Activated CD4-positive, CD25-positive, alpha-beta regulatory T cell (primary cell): ENCODE measurements around the gene TEAD1.

Source experiments
- DNase-seq, 4 experiments: peaks; one replicate each; lab custom pipeline; 2025; lab: John Stamatoyannopoulos, UW

The TEAD1 gene

DNA sequence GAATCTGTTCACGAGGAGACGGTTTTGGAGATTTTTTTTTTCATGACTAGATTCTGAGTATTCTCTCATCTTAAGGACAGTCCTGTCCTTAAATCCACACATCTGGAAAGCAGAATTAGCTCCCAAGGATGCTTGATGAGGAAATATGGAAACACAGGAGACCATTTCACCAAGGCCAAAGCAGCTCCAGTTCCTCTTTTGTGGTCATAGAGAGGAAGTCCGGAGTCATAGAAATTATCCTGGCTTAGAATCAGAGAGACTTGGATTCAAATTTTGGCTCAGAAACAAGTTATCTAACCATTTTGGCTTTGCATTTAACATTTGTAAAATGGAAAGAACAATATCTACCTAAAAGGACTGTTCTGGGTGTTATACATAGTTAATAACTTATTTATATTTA, 7.3 kb upstream of the TEAD1 start:
- DNase-seq = no peak

DNA sequence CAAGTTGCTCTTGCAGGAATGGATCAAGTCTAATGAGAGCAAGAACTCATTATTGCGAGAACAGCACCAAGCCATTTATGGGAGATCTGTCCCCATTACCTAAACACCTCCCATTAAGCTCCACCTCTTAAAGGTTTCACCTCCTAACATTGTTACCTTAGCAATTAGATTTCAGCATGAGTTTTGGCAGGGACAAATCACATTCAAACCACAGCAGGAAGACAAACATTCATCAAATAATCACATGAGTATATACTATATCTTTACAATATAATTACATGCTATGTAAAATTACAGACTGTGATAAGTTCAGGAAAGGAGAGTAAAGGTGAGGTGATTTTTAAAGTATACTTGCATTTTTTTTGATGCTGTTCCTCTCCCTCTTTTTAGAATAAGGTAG, 6.6 kb upstream of the TEAD1 start:
- no peak for DNase-seq

DNA sequence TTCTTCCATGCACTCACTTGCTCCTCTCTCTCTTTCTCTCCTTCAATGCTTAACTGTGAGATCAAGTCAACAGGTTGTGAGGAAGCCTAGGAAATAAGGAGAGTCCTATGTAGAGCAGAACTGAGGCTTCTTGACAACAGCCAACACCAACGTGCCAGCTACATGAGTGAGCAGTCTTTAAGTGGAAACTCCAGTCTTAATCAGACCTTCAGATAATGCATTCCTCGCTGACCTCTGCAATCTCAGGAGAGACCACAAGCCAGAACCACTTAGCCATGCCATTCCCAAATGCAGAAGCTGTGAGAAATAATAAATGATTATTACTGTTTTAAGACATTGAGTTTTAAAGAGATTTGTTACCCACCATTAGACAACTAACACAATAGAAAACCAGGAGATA, 6.1 kb upstream of the TEAD1 start:
- no peak for DNase-seq

DNA sequence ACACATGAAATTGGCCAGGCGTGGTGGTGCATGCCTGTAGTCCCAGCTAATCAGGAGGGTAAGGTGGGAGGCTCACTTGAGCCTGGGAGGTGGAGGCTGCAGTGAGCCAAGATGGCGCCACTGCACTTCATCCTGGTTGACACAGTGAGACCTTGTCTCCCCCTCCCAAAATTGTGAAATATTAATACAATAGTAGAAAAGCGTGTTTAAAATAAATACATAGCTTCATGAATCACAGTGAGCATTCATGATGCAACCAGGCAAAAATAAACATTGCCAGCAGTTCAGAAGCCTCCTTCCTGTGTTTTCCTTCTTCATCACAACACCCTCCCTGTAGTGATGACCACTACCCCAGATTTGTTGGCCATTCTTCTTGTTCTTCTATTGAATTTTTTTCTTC, 4.3 kb upstream of the TEAD1 start:
- no peak for DNase-seq

DNA sequence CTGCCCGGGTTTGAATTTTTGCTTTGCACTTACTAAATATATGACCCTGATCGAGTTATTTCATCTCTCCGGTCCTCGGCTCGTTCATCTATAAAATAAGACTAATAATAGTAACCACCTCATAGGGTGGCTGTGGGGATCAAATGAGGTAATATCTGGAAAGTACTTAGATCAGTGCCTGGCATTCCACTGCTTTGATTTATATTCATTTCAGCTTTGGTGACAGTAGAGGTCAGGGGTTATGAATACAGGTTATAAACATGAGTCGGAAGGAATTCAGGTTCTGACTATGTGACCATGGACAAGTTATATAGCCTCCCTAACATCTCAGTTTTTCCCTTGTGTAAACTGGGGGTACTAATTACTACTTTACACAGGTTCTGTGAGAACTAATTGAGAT, 2.9 kb upstream of the TEAD1 start:
- DNase-seq = no peak

DNA sequence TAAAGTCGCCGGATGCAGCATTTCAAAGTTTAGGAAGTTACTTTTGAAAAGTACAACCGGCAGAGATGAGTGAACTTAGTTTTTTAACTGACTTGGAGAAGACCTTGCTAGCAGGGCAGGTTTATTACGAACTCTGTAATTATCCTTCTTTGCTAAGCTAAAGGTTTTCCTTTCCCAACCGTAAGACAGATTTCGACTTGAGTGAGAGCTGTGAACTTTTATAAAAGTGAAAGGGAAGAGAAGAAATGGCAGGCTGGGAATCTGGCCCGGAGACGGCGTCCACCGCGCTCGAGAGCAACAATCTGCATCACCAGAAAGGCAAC, 659 bp upstream of the TEAD1 start:
- DNase-seq = no peak

DNA sequence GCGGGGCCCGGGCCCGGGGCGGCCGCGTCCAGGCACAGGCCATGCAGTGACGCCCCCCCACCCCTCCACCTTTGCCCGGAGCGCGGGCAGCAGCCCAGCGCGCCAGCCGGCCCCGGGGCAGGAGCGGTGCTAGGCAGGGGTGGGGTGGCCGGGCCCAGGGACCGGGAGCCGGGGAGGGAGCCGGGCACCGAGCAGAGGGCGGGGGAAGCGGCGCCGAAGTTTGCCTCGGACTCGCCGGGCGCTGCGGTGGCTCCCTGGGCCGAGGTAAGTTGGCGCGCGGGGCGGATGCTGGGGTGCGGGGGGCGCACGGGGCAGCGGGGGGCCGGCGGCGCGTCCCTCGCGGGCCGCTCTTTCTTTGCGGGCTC, 332 bp downstream of the TEAD1 start:
- no peak for DNase-seq

DNA sequence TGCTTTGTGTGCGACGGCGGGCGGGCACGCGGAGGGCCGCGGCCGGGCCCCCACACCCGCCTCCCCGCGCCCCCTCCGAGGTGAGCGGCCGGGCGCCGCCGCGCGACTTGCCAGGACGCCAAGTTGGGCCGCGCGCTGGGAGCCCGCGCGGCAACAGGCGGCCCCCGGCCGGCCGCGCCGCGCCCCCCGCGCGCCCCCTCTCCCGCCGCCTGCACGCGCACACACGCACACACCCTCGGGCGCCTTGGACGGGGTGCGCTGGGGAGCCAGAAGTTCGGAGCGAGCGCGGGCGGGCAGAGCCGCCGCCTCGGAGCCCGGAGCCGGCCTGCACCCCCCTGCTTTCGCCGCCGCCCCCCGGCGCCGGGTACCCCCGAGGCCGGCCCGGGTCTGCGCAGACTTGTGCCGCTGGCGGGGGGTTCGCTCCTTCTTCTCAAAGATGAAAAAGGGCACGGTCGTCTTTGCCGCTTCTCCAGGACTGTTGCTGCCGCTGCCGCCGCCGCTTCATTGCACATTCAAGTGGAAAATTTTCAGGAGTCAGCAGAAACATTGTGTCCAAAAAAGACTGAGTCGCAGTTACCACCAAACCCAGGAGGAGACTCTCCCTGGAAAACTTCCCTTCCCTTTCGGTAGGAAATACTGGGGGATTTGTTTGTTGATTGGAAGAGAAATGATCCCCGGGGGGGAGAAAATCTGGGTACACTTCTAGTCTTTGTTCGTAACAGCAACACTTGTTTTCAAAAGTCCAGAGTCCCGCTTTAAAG, 895 bp downstream of the TEAD1 start:
- no peak for DNase-seq

DNA sequence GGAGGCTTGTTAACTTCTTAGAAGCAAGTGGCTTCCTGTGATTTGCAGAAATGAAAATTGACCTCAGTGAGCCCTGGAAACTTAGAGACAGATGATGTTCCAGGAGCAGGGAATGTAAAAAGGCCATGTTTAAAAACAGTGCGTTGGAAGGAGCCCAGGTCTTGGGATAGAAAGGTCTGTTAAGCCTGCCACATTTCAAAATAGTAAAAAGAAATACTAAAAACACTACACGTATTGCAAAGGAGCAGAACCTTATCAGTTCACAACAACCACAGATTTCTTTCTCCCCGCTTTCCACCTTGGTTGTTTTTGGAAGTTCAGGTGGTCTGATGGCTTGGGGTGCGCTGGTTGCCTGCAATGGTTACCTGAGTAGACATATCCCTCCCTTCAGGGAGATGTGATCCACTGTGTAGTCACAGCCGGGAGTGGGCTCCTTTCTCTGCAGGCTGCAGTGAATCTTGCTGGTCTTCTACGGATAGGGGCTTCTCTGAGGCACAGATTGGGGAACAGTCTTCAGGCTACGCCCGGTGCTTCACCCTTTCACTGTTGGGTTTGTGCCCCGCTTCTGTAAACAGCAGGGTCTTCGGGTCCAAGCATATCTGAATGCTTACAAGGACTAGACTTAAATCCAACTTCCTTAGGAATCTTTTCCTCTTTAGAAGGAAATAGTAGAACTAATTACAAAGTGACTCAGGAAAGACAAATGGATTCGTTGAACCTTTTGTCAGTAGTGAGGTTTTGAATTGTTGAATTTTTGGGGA, 1.9 kb downstream of the TEAD1 start:
- DNase-seq = no peak

DNA sequence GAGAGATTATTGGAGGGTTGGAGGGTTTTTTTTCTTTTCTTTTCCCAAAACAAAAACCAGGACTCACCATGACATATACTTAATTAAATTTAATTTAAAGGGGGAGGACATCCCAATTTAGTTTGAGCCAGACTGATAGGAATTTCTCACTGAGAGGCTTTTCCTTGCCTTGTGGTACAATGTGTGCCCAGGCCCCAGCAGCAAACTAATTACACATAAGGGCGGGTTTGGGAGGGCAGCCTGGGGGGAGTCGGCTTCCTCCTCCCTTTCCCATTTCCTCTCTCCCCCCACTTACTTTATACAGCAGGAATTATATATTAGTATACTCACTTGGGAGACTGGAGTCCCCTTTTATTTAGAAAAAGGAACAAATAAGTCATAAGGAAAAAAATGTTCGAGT, 2.9 kb downstream of the TEAD1 start:
- DNase-seq = no peak

DNA sequence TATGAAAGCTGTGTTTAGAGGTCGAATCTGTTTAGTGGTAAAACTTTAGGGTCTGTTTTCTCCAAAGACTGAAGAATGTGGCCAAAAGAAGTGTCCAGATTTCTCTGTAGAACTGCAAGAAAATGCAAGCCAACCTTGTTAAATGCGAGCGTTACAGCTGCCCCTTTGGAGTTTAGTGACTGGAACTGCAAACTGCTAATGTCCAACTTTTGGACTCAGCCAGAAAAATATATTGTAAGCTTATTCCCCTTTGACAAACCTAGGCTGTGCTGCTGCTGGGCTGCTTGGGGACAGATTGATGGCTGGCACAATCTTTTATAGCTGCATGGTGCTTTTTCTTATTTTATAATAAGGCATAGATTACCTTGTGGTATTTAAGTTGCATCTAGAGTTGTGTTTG, 3.9 kb downstream of the TEAD1 start:
- no peak for DNase-seq

DNA sequence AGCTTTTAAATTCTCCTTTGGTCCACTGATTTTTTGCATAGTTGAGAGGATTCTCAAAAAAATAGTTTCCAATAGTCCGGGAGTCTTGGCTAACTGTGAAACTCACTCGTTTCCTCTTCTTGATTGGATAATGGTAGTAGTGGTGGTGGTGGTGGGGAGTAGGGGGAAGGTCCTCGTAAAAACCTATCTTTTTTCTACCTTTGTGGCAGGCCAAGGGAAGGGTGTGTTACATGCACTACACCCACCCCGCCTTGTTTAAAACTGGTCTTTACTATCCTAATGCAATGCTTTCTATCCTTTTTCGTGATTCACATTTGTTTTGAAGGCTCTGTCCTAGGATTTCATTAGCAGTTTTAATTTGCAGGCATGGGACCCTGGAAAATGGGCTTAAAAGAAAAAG, 4.8 kb downstream of the TEAD1 start:
- DNase-seq = no peak

DNA sequence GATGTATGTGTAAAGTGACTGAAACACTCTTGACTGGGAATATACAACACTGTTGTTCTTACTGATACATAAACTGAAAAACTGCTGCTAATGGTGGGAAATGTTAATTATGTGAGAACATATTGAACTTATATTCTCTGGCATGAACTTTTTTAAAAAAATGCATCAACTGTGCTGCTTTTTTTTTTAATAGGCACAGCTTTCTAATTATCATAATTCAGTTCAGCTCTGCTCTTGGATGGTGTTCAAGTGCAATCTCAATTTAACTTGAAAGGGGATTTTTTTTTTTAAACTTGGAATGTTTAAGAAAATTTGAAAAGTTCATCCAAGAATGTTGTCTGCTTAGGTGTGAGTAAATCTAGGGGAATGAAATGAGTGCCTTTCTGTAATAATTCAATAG, 5.2 kb downstream of the TEAD1 start:
- DNase-seq = no peak

DNA sequence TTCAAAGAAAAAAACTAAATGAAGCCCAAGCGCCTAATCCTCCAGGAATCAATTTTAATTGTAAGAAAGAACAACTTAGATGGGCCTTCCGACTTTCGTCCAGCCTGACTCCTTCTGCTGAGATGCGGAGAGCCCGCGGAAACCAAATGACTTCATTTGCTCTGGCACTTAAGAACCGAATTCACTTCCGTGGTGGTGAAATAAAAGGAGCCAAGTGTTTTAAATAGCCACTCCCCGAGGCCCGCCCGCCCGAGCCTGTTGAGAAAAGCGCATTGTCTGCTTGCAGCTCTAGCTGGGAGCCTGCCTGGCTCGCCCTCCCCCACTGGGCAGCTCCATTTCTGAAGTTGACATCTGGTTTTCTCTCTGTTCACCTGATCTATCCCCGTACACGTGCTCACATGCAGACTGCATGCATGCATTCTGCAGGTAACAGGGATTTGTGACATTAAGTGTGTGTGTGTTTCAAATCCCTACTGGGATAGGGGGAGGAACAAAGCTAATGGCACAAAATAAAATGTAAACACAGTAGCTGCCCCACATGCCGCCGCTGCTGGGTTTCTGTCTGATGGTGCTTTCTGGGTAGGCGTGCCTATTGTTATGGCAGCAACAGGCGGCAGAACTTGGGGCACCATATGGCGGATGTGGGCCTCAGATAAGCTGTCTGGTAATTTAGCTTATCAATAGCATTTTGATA, 6.2 kb downstream of the TEAD1 start:
- no peak for DNase-seq

DNA sequence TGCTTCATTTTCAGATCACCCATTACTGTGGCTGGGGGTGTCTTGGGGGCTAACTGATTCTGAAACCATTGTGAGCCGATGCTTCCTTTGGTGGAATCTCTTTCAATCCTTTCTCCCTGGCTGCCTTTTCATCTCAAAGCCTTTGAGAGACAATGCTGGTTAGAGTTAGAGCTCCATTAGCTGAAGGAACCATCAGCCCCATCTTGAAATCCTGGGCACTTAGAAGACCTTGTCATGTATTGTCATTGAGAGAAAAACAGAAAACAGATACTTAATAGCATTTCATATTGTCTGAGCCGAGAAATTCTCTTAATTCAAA, 6.7 kb downstream of the TEAD1 start:
- no peak for DNase-seq

DNA sequence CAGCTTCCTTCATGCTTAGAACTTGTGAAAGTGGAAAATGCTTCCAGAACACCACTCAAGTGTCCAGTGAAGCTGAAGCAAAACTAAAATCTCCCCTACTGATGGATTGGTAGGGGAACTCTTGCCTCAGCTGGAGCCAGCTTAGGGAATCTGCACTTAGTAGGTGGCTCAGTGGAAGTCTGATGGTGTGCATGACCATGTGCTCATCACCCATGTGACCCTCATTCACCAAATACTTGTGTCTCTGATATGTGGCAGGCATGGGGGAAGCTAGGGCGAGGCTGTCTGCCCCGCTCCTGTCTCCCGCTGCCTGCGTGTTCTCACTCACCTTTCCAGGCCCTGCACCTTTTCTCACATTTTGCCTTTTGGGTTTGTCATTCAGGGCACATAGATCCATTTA, 7.2 kb downstream of the TEAD1 start:
- no peak for DNase-seq

DNA sequence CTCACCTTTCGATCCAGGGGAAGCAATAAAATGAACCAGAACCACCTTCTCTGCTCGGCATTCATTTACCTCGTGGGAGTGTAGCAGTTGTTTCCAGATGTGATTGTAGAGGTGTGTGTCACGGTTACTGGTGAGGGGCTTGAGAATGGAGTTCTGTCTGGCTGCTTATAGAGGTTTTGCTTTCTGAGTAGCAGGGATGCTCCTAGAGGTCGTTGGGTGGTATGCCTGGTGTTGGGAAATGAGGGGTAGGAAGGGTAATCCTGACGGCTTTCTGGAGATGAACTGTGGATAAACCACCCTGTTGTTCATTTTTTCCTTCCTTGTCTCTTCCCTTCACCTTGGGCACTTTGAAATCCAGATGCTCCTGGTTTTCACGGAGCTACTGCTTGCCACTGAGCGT, 8.1 kb downstream of the TEAD1 start:
- no peak for DNase-seq

DNA sequence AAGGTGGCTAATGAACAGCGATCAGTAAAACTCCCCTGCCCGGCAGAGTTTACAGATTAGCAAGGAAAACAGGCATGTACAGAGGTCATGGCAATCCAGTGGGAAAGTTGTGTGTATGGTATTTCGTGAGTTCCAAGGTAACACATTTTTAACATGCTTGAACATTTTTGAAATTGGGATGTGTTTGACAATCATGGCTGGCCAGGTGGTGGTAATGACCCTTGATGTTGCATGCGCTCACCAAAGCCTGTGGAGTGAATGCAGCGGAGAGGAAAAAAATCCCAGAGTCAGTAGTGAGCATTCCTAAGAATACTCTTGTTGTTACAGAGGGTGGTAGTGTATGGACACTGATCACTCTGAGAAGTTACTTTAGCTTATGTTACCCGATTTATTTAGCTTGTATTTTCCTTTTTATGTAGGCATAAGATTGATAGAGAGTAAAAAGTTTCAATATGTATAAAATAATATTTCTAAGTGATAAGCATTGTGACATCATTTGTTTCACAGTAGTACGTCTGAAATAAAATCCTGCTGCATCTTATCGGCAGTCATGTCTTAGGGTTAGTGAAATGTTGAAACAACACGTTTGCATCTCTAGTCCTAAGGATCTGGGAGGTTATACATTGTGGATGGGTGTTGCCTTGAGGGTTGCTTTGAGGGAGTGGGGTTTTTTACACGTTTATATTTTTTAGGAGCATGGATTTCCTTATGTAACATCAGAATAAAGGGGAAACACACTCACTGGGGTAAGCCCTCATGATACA, 8.7 kb downstream of the TEAD1 start:
- no peak for DNase-seq

DNA sequence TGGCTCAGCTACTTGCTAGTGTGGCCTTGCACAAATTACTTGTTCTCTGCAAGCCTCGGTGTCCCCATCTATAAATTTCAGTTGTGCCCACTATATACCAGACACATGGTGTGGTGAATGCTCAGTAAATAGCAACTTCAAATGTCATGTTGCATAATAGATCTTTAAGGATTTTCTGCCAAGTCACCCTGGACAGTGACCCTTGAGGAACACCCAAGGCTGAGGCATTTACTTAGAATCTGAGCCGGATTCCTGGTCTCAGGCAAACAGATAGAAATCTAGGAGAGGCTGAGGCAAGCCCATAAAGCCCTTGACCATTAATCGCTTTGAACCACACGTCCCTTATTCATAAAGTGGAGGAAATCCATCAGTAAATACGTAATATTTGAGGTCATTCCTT, 9.7 kb downstream of the TEAD1 start:
- no peak for DNase-seq

DNA sequence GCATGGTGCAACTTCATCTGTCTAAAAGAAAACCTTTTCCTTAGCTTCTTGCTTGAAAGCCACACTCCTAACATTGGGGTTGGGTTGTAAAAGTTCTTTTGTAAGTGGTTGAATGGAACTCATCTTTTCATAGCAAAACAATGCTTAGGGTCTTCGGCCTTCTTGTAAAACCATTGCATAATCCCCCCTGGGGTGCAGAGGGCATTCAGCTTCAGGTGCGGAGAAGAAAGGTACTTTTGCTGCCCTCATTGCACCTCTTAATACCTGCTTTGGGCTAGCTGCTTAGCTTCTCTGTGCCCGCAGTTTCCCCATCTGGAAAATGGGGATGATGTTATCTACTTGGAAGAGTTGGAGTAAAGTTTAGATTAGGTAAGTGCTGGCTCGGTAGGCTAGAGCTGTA, 10.1 kb downstream of the TEAD1 start:
- DNase-seq = no peak

DNA sequence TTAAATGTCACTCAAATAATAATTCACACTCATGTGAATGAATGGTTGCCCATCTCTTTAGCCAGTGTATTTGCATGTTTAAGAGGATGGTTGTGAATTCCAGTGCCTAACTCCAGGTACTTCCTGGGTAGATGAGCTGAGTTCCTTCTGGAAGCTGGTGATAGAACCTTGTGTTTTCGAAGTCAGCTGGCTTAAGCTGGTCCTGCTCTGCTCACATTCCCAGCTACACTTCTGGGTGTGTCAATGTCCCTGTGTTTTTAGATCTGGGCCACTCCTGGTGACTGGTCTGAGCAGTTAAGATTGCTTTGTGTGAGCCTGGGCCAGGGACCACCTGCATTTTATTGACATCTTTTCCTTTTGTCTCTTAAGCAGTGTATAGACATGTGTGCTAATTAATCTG, 10.6 kb downstream of the TEAD1 start:
- DNase-seq = no peak

DNA sequence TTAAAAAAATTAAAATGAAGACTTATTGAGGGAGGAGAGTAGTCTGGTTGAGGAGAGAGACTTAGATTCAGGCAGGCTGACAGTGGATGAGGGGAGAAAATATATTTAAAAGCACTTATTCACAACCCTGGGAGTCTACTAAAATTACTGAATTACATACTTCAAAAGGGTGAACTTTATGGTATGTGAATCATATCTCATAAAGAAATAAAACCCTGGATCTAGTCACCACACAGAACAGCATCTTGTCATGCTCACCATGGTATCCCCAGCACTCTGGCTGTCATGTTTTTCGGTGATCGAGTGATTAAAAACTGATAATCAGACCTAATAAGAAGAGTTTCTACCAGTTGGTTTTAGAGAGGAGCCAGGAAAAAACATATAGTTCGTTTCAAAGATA, 11.0 kb downstream of the TEAD1 start:
- DNase-seq = no peak
